Ascending aorta (tissue), 2 donors: ENCODE measurements around the gene ALG13. TPM values are rescaled to one million over a fixed set of nuclear protein-coding genes. Genes with fewer than 3 reads are reported as not detected.
"Not testable (repeated sequence)": the region's sequence is repeated elsewhere in the genome, so short reads cannot be mapped to it uniquely, and the experiment has no call there.

ENCODE experiments used
- DNase-seq, 2 donors: peaks; one replicate each; pipeline ENCODE4 v3.0.0-alpha.2; 2019; ENCODE audit warnings: low spot score in 2 of 2
- H3K27ac ChIP-seq, 2 donors: fragments of 200-600 bp; sonication (generic); one replicate each; pipeline ENCODE4 v1.5.1; 2016 to 2017; ENCODE audit warnings: mild to moderate bottlenecking in 1 of 2
- H3K27me3 ChIP-seq: fragments of 200-600 bp; sonication (generic); one replicate; pipeline ENCODE4 v1.5.1; 2017
- H3K36me3 ChIP-seq, 2 donors: fragments of 200-600 bp; sonication (generic); one replicate each; pipeline ENCODE4 v1.5.1; 2016
- H3K4me1 ChIP-seq, 2 donors: fragments of 200-600 bp; sonication (generic); one replicate each; pipeline ENCODE4 v1.5.1; 2016 to 2017; ENCODE audit warnings: mild to moderate bottlenecking in 1 of 2
- H3K4me3 ChIP-seq, 2 donors: fragments of 200-600 bp; sonication (generic); one replicate each; pipeline ENCODE4 v1.5.1; 2016 to 2017; ENCODE audit warnings: mild to moderate bottlenecking in 1 of 2
- H3K9me3 ChIP-seq, 2 donors: fragments of 200-600 bp; sonication (generic); one replicate each; pipeline ENCODE4 v1.5.1; 2016
- CTCF ChIP-seq, 3 experiments: fragments of 200-600 bp in 2 of 3; fragments of 450-650 bp in 1 of 3; sonication (generic) in 2 of 3; IDR thresholded peaks; one replicate each; pipeline ENCODE4 v1.5.1; 2016 to 2019; ENCODE audit warnings: antibody characterized with exemption in 3 of 3, mild to moderate bottlenecking in 1 of 3, moderate library complexity in 1 of 3
- intact Hi-C: fragments of 100-400 bp; cut with DNase I; formaldehyde crosslinking; loops from one replicate; pipeline ENCODE4 v1.15.1; 2023
- total RNA-seq: library from RNA; depleted of rRNA; stranded (reverse); fragments of >200 nt; gene quantifications from one replicate; pipeline ENCODE4 v1.1.0, GENCODE V29; 2016

ALG13 gene
- total RNA-seq, 1 donor from 2014 or later = 21.1 TPM

GRCh38 chrX:111761578-111762135 lies 80.7 kb downstream of the ALG13 start:
- Histone ChIP-seq H3K4me3 (no peak overlapping the region), H3K9me3 (no peaks in the 10 kb centered on the region), H3K36me3 (peaks cover 0 to 6% of the 10 kb centered on the region in 2 donors), H3K27me3 (no peaks in the 10 kb centered on the region), H3K4me1 (no peaks in the 10 kb centered on the region), H3K27ac (no peak overlapping the region)
- intact Hi-C loops = no loop called here
- TF ChIP-seq CTCF (IDR thresholded peaks at IDR 0.05) = no peak
- no peak for DNase-seq

- H3K9me3 ChIP-seq = no peaks in the 10 kb centered on the region
- no peak for TF ChIP-seq CTCF (IDR thresholded peaks at IDR 0.05)
- no peak overlapping the region for H3K4me3 ChIP-seq
- no peaks in the 10 kb centered on the region for H3K36me3 ChIP-seq
- no peak overlapping the region for H3K27ac ChIP-seq
- DNase-seq = no peak
- no peaks in the 10 kb centered on the region for H3K27me3 ChIP-seq
- intact Hi-C loops = no loop called here
- H3K4me1 ChIP-seq = no peaks in the 10 kb centered on the region
These were observed 97.6 kb downstream of the ALG13 start for GRCh38 chrX:111778591-111778990.

DNA sequence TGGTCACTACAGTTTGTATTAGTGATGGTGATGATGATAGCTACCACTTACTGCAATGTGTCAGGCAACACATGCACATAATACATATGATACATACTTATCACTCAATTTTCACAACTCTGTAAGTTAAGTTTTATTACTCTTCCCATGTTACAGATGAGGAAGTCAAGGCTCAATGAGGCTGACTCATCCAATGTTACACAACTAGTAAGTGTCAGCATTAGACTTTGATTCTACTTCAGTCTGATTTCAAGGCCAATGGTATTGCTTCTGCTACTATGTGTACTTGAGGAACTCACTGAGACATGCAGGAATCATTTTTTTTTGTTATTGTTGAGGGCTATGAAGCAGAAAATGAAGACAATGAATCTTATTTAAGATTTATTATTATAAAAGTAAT lies 98.6 kb downstream of the ALG13 start:
- no peaks in the 10 kb centered on the region for H3K9me3 ChIP-seq
- H3K4me1 ChIP-seq = no peaks in the 10 kb centered on the region
- no peaks in the 10 kb centered on the region for H3K36me3 ChIP-seq
- no peaks in the 10 kb centered on the region for H3K27me3 ChIP-seq
- H3K27ac ChIP-seq = no peak overlapping the region
- intact Hi-C loops = no loop called here
- H3K4me3 ChIP-seq = no peak overlapping the region
- no peak for TF ChIP-seq CTCF (IDR thresholded peaks at IDR 0.05)
- DNase-seq = no peak

DNA sequence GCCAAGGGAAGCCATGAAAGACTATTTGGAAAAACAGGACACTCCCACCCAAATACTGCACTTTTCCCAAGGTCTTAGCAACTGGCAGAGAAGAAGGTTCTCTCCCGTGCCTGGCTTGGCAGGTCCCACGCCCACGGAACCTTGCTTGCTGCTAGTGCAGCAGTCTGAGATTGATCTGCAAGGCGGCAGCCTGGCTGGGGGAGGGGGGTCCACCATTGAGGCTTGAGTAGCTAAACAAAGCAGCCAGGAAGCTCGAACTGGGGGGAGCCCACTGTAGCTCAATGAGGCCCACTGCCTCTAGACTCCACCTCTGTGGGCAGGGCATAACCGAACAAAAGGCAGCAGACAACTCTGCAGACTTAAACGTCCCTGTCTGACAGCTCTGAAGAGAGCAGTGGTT lies 103.7 kb downstream of the ALG13 start:
- no peak for TF ChIP-seq CTCF (IDR thresholded peaks at IDR 0.05)
- Histone ChIP-seq H3K27ac (no peak overlapping the region), H3K4me3 (no peak overlapping the region), H3K27me3 (no peaks in the 10 kb centered on the region), H3K36me3 (no peaks in the 10 kb centered on the region), H3K9me3 (peaks cover 0 to 25% of the 10 kb centered on the region in 2 donors), H3K4me1 (no peaks in the 10 kb centered on the region)
- DNase-seq = no peak
- intact Hi-C loops = no loop called here

DNA sequence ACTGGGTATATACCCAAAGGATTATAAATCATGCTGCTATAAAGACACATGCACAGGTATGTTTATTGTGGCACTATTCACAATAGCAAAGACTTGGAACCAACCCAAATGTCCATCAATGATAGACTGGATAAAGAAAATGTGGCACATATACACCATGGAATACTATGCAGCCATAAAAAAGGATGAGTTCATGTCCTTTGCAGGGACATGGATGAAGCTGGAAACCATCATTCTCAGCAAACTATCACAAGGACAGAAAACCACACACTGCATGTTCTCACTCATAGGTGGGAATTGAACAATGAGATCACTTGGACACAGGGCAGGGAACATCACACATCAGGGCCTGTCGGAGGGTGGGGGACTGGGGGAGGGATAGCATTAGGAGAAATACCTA lies 109.1 kb downstream of the ALG13 start:
- peaks cover 0 to 30% of the 10 kb centered on the region in 2 donors for H3K9me3 ChIP-seq
- H3K36me3 ChIP-seq, H3K4me1 ChIP-seq, intact Hi-C loops, H3K27me3 ChIP-seq, H3K27ac ChIP-seq, DNase-seq, H3K4me3 ChIP-seq: not testable (repeated sequence)

Other genes with a start within 250 kb of the ALG13 start
- not detected for gene SERTM2, start 169.5 kb upstream of the ALG13 start, total RNA-seq
- gene TRPC5OS, start 195.0 kb downstream of the ALG13 start, total RNA-seq = not detected